ENCODE results near the gene C13orf42.

The C13orf42 gene

GRCh38 chr13:51033421-51034185 is 77.5 kb downstream of the C13orf42 start:
- no peak for DNase-seq (ENCODE audit: low read depth)

GRCh38 chr13:51032831-51033230 is 78.2 kb downstream of the C13orf42 start:
- DNase-seq (ENCODE audit: low read depth): no peak
